HepG2 (cell line): ENCODE data around the gene RIT2. TPM values are rescaled to one million over a fixed set of nuclear protein-coding genes. Genes with fewer than 3 reads are reported as not detected.

Experiments
- ATAC-seq: fragments of 200-7000 bp; cut with Tn5 transposase; 3 replicates; pipeline ENCODE4 v1.9.1; 2020; ENCODE audit warnings: mild to moderate bottlenecking, moderate library complexity
- BruUV-seq: library from RNA; stranded (reverse); fragments of 400-500 nt; replicated peaks from 2 replicates; lab custom pipeline; 2021; lab: Mats Ljungman, UMichigan
- CTCF ChIA-PET: fragments of 300-600 bp; formaldehyde crosslinking; extraction: SDS; loops from one replicate; lab custom pipeline; 2021; ENCODE audit warnings: low total read pairs, inconsistent platforms, low intra/inter-chr PET ratio; lab: Yijun Ruan, JAX
- POLR2A ChIA-PET: fragments of 350-600 bp; sonication (Branson Sonifier 250); formaldehyde crosslinking; loops from one replicate; lab custom pipeline; 2020; ENCODE audit warnings: antibody characterized with exemption, inconsistent platforms; lab: Yijun Ruan, JAX
- DNase-seq: peaks from one replicate; pipeline ENCODE4 v3.0.0-alpha.2; 2015; ENCODE audit warnings: low spot score
- FAIRE-seq: peaks from 3 replicates; lab custom pipeline; 2011; peaks lifted over from hg19 to GRCh38; lab: Jason Lieb, UNC
- H2AFZ ChIP-seq: one replicate; pipeline ENCODE4 v1.6.1; 2011; ENCODE audit warnings: low read length, inconsistent platforms
- H3K27ac ChIP-seq: fragments of 300-600 bp; 3 replicates; pipeline ENCODE4 v1.8.0; 2011; ENCODE audit warnings: mixed run types, mild to moderate bottlenecking, mixed read lengths, low read length, inconsistent platforms; ENCODE audit not compliant: insufficient read depth; ENCODE audit errors: extremely low read length
- H3K27me3 ChIP-seq, 2 experiments: fragments of 200-600 bp in 1 of 2; 2 replicates in 1 of 2; 3 replicates in 1 of 2; pipeline versions ENCODE4 v1.6.0 to v1.8.0; 2011; ENCODE audit warnings: low read length in 2 of 2, mild to moderate bottlenecking in 2 of 2, moderate library complexity in 2 of 2, inconsistent platforms in 1 of 2; ENCODE audit not compliant: insufficient read depth in 2 of 2, control insufficient read depth in 1 of 2
- H3K36me3 ChIP-seq, 2 experiments: fragments of 200-600 bp in 1 of 2; replicated peaks in 1 of 2; 2 replicates in 1 of 2; 3 replicates in 1 of 2; pipeline versions ENCODE4 v1.5.1 to v1.8.0; 2011; ENCODE audit warnings: low read length in 2 of 2, inconsistent platforms in 1 of 2; ENCODE audit not compliant: insufficient read depth in 2 of 2, control insufficient read depth in 1 of 2
- H3K4me1 ChIP-seq: 2 replicates; pipeline ENCODE4 v1.5.1; 2012; ENCODE audit warnings: low read length, inconsistent platforms; ENCODE audit not compliant: insufficient read depth
- H3K4me2 ChIP-seq: 2 replicates; pipeline ENCODE4 v1.6.0; 2011; ENCODE audit warnings: low read depth, low read length, inconsistent platforms
- H3K4me3 ChIP-seq, 3 experiments: fragments of 200-600 bp in 1 of 3; sonication (generic), shearing (Covaris generic) in 1 of 3; replicated peaks in 1 of 3; 2 replicates each; pipeline ENCODE4 v1.5.1; 2011 to 2016; ENCODE audit warnings: low read length in 3 of 3, inconsistent platforms in 2 of 3, low read depth in 2 of 3, mild to moderate bottlenecking in 2 of 3, control low read depth in 1 of 3, mixed read lengths in 1 of 3; ENCODE audit not compliant: insufficient read depth in 1 of 3
- H3K79me2 ChIP-seq: one replicate; pipeline ENCODE4 v1.6.1; 2011; ENCODE audit warnings: low read length, inconsistent platforms; ENCODE audit not compliant: insufficient read depth
- H3K9ac ChIP-seq: 2 replicates; pipeline ENCODE4 v1.6.0; 2011; ENCODE audit warnings: mild to moderate bottlenecking, low read depth, low read length, inconsistent platforms; ENCODE audit not compliant: insufficient read depth
- H3K9me3 ChIP-seq: 2 replicates; pipeline ENCODE4 v1.5.1; 2012; ENCODE audit warnings: mild to moderate bottlenecking, low read length
- H4K20me1 ChIP-seq: 2 replicates; pipeline ENCODE4 v1.6.0; 2011; ENCODE audit warnings: inconsistent platforms, mild to moderate bottlenecking, low read length, moderate library complexity; ENCODE audit not compliant: insufficient read depth
- RBM22 ChIP-seq: fragments of 200-400 bp; formaldehyde crosslinking; optimal IDR thresholded peaks from 2 replicates; pipeline ENCODE3; 2017; ENCODE audit warnings: mild to moderate bottlenecking, low read length, moderate library complexity
- ZKSCAN5 ChIP-seq: sonication (generic); formaldehyde crosslinking; IDR thresholded peaks from 2 replicates; pipeline ENCODE4 v1.5.1; 2020; ENCODE audit warnings: mild to moderate bottlenecking, missing genetic modification reagents
- WGBS: methylation state at CpG from one replicate; pipeline ENCODE4 v1.1.6; 2017; ENCODE audit warnings: low lambda C conversion rate; 5-methylcytosine and 5-hydroxymethylcytosine counted together
- in situ Hi-C: cut with HindIII; loops from 2 replicates; pipeline ENCODE4 v1.10.0; 2017; ENCODE audit warnings: low pct_unique_long_range_greater_than_20kb; ENCODE audit not compliant: extremely low pct_ligation_motif_present
- intact Hi-C: fragments of 100-400 bp; cut with micrococcal nuclease; formaldehyde crosslinking; loops from one replicate; pipeline ENCODE4 v1.10.0; 2022; ENCODE audit not compliant: unreplicated experiment
- polyA plus RNA-seq, 8 experiments: library from polyadenylated mRNA; depleted of rRNA in 3 of 8; stranded (reverse) in 7 of 8; unstranded in 1 of 8; fragments of >200 nt; fragmentation: Illumina TruSeq in 4 of 8; extraction: Trizol in 4 of 8; gene quantifications; 2 replicates each; pipeline versions ENCODE4 v1.2.1 to v1.2.3, GENCODE V29; 2011 to 2016; ENCODE audit warnings: low read depth in 4 of 8, missing spikeins in 1 of 8, mixed read lengths in 1 of 8; ENCODE audit not compliant: insufficient read depth in 1 of 8
- total RNA-seq, 5 experiments: library from RNA; depleted of rRNA; stranded (reverse); fragments of >200 nt; fragmentation: Illumina TruSeq; extraction: Trizol; gene quantifications; 2 replicates each; pipeline ENCODE4 v1.2.3, GENCODE V29; 2016; ENCODE audit warnings: low read depth in 1 of 5
- TF ChIP-seq, protein P1 (sequence below), 2 experiments: sonication (generic) in 1 of 2; formaldehyde crosslinking in 1 of 2; IDR thresholded peaks; 2 replicates each; pipeline versions ENCODE4 v1.4.0 to v1.6.1; 2016 to 2020; ENCODE audit warnings: borderline replicate concordance in 1 of 2, low read depth in 1 of 2, mild to moderate bottlenecking in 1 of 2, missing genetic modification reagents in 1 of 2

RIT2 gene
- total and polyA plus RNA-seq, 2 of the 13 experiments (the other 11 are each of a cell fraction or from before 2014, with no cell fraction given) = not detected

DNA sequence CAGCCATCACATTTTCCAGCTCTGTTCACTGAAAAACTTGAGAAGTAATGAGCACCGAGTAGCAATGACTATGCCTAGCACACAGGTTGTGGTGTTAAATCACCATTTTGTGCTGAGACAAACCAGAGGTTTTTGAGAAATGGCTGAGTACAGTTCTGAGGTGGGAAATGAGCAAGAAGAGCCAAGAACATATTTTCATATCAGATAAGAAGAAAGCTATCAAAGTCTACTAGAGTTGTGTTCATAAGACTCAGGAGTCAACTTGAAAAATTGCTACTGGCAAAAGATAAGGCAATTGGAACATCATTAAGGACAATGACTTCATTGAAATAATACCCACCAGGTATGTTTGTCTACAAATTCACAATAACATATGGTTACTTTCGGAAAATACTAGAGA lies 108.1 kb downstream of the RIT2 start:
- no peak for ATAC-seq
- H2AFZ ChIP-seq = no peak overlapping the region
- POLR2A ChIA-PET = no interaction called here

More for the DNA sequence above, 108.1 kb downstream of the RIT2 start:
- WGBS = 2% methylated on average over 2 of the region's 2 CpGs
- intact Hi-C loops = no loop called here
- H3K4me2 ChIP-seq = no peak overlapping the region
- no peaks in the 10 kb centered on the region for H3K79me2 ChIP-seq
- no peak overlapping the region for H3K9ac ChIP-seq
- DNase-seq (no peak), FAIRE-seq (no peak)
- no TSS peak for BruUV-seq
- H3K36me3 ChIP-seq = no peaks in the 10 kb centered on the region
- no peak overlapping the region for H3K27ac ChIP-seq
- no peaks in the 10 kb centered on the region for H3K4me1 ChIP-seq
- TF ChIP-seq ZKSCAN5 (no peak), RBM22 (no peak)
- TF ChIP-seq, protein P1, sequence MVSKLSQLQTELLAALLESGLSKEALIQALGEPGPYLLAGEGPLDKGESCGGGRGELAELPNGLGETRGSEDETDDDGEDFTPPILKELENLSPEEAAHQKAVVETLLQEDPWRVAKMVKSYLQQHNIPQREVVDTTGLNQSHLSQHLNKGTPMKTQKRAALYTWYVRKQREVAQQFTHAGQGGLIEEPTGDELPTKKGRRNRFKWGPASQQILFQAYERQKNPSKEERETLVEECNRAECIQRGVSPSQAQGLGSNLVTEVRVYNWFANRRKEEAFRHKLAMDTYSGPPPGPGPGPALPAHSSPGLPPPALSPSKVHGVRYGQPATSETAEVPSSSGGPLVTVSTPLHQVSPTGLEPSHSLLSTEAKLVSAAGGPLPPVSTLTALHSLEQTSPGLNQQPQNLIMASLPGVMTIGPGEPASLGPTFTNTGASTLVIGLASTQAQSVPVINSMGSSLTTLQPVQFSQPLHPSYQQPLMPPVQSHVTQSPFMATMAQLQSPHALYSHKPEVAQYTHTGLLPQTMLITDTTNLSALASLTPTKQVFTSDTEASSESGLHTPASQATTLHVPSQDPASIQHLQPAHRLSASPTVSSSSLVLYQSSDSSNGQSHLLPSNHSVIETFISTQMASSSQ (IDR thresholded peaks at IDR 0.05; ENCODE audit: low read depth) = no peak
- TF ChIP-seq, protein P1 (CRISPR knock-in tag; IDR thresholded peaks at IDR 0.05; ENCODE audit: borderline replicate concordance) = no peak
- H3K27me3 ChIP-seq = no peaks in the 10 kb centered on the region
- no peaks in the 10 kb centered on the region for H3K9me3 ChIP-seq
- CTCF ChIA-PET = no interaction called here
- in situ Hi-C loops = no loop called here
- no peak overlapping the region for H3K4me3 ChIP-seq
- H4K20me1 ChIP-seq = no peaks in the 10 kb centered on the region
